Measurements from ENCODE around the gene ABLIM2.
"Not testable (repeated sequence)": the region's sequence is repeated elsewhere in the genome, so short reads cannot be mapped to it uniquely, and the experiment has no call there.

Gene ABLIM2

GRCh38 chr4:8155660-8156421 lies 2.8 kb downstream of the ABLIM2 start:
- no peak for DNase-seq

GRCh38 chr4:8155048-8155447 lies 3.6 kb downstream of the ABLIM2 start:
- DNase-seq, result no peak

GRCh38 chr4:8153441-8153840 lies 5.2 kb downstream of the ABLIM2 start:
- DNase-seq, result no peak

- no peak for DNase-seq
These were observed 5.8 kb downstream of the ABLIM2 start for GRCh38 chr4:8152865-8153257.

- no peak for DNase-seq
These were observed 6.3 kb downstream of the ABLIM2 start for GRCh38 chr4:8152090-8152864.

- no peak for DNase-seq
These were observed 7.4 kb downstream of the ABLIM2 start for GRCh38 chr4:8151165-8151650.

- no peak for DNase-seq
These were observed 8.2 kb downstream of the ABLIM2 start for GRCh38 chr4:8150152-8151090.

- DNase-seq, result no peak
These were observed 8.9 kb downstream of the ABLIM2 start for GRCh38 chr4:8149664-8150063.

GRCh38 chr4:8148785-8149435 lies 9.7 kb downstream of the ABLIM2 start:
- no peak for DNase-seq

GRCh38 chr4:8148159-8148558 lies 10.5 kb downstream of the ABLIM2 start:
- no peak for DNase-seq

GRCh38 chr4:8147231-8147970 lies 11.2 kb downstream of the ABLIM2 start:
- DNase-seq, result no peak

- DNase-seq, result no peak
These were observed 12.5 kb downstream of the ABLIM2 start for GRCh38 chr4:8146157-8146556.

GRCh38 chr4:8144359-8144758 lies 14.3 kb downstream of the ABLIM2 start:
- no peak for DNase-seq

GRCh38 chr4:8143392-8144140 lies 15.0 kb downstream of the ABLIM2 start:
- DNase-seq, result no peak

- DNase-seq, result no peak
These were observed 16.1 kb downstream of the ABLIM2 start for GRCh38 chr4:8142556-8142955.

- no peak for DNase-seq
These were observed 16.7 kb downstream of the ABLIM2 start for GRCh38 chr4:8141935-8142334.

GRCh38 chr4:8140915-8141314 lies 17.7 kb downstream of the ABLIM2 start:
- DNase-seq, result no peak

- not testable (repeated sequence) for DNase-seq
These were observed 18.9 kb downstream of the ABLIM2 start for GRCh38 chr4:8139726-8140125.

- DNase-seq, result no peak
These were observed 21.5 kb downstream of the ABLIM2 start for GRCh38 chr4:8136972-8137710.

- no peak for DNase-seq
These were observed 22.1 kb downstream of the ABLIM2 start for GRCh38 chr4:8136529-8136928.

All from NCI-H1436 treated with DMSO at 0.1 percent for 48 hours (cell line).